ENCODE measurements around the gene ALAS1.
A peak's percentile ranks its signal among the peaks of the same experiment; 100 is the strongest.

DNA sequence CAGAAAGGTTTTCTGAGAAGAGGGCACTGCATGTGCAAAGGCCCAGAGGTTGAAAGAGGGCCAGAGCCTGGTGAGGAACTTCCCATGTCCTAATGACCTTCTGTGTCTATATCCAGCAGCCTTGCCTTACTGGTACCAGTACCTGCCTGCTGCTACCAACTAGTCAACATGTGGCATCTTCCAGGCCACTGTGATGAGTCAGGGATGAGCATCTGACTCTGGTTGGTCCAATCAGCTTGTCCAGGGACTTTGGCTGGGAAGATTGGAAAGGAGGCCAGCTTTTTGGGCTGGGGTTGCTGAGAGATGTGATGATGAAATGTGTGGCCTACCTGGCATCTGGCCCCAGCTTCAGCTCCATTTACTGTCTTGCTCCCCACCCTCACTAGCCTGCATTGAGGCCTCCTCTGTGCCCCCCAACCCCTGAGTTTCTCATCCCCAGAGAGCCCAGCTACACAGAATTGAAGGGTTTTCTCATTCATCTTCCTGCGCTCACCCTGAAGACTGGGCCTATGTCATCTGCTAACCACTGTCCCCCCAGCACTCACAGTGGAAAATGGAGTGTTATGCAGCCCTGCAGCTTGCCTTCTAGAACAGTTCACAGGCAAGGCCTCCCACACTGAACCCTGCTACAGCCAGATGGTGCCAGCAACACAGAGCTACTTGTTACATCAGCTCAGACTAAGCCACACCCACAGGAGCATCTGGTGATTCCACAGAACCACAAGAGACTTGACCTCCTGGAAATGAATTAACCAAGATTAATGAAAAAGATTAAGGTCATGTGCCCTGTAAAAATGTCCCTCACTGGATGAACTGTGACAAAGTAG, 42.3 kb downstream of the ALAS1 start:
- TF ChIP-seq POLR2A (IDR thresholded peaks at IDR 0.05; ENCODE audit: low read depth, low read length) (no peak), POLR2AphosphoS5 (IDR thresholded peaks at IDR 0.05; ENCODE audit: low read depth, low read length) (peak; percentile 41; the same call in 1 of the 2 replicates)
